Activated CD4-positive, alpha-beta memory T cell treated with anti-CD3 and anti-CD28 coated beads, Interleukin-2, amount 10 ng/mL, durations not matched to agents 7 days and 5 days (primary cell): ENCODE measurements around the gene SPIC. TPM values are rescaled to one million over a fixed set of nuclear protein-coding genes. Genes with fewer than 3 reads are reported as not detected.
A peak's percentile ranks its signal among the peaks of the same experiment; 100 is the strongest.
"Not testable (repeated sequence)": the region's sequence is repeated elsewhere in the genome, so short reads cannot be mapped to it uniquely, and the experiment has no call there.

Experiments
- CTCF ChIA-PET: fragments of 350-600 bp; sonication (Branson Sonifier 250); formaldehyde crosslinking; loops from one replicate; lab custom pipeline; 2021; ENCODE audit warnings: antibody characterized with exemption, inconsistent platforms; lab: Charles Lee
- POLR2A ChIA-PET: fragments of 350-600 bp; sonication (Branson Sonifier 250); formaldehyde crosslinking; loops from one replicate; lab custom pipeline; 2021; ENCODE audit warnings: antibody characterized with exemption; lab: Charles Lee
- DNase-seq: peaks from one replicate; pipeline ENCODE4 v3.0.0-alpha.2; 2020
- H3K27ac Mint-ChIP-seq: one replicate; pipeline ENCODE4 v1.8.0; 2021; ENCODE audit warnings: mild to moderate bottlenecking, mixed read lengths
- H3K27me3 Mint-ChIP-seq: one replicate; pipeline ENCODE4 v1.8.0; 2021; ENCODE audit warnings: mixed read lengths
- H3K36me3 Mint-ChIP-seq: one replicate; pipeline ENCODE4 v1.8.0; 2021; ENCODE audit warnings: low read depth, mixed read lengths
- H3K4me1 Mint-ChIP-seq: one replicate; pipeline ENCODE4 v1.8.0; 2021; ENCODE audit warnings: mixed read lengths
- H3K4me3 Mint-ChIP-seq: one replicate; pipeline ENCODE4 v1.8.0; 2021; ENCODE audit warnings: mild to moderate bottlenecking, mixed read lengths
- H3K9me3 Mint-ChIP-seq: one replicate; pipeline ENCODE4 v1.8.0; 2021; ENCODE audit warnings: mixed read lengths
- total RNA-seq, 2 experiments: library from RNA; stranded (reverse); gene quantifications; one replicate each; pipeline ENCODE4 v1.2.3, GENCODE V29; 2021

The SPIC gene
- total RNA-seq = not detected

GRCh38 chr12:101474711-101475386, at the start of gene SPIC:
TSS of gene SPIC (plus strand) at chr12:101475336. CDS start at chr12:101476905, 1,569 bp downstream.
- H3K27me3 Mint-ChIP-seq = peaks cover 9% of the 10 kb centered on the region
- ChIA-PET CTCF (no interaction called here), POLR2A (no interaction called here)
- DNase-seq = no peak
- no peaks in the 10 kb centered on the region for H3K4me1 Mint-ChIP-seq
- no peaks in the 10 kb centered on the region for H3K9me3 Mint-ChIP-seq
- no peak within 1 kb of the TSS for H3K4me3 Mint-ChIP-seq
- H3K36me3 Mint-ChIP-seq = no peaks in the 10 kb centered on the region
- H3K27ac Mint-ChIP-seq = no peak within 1 kb of the TSS

GRCh38 chr12:101430456-101430855, 44.7 kb upstream of the SPIC start:
- H3K27me3 Mint-ChIP-seq = peaks cover 3% of the 10 kb centered on the region
- H3K36me3 Mint-ChIP-seq = no peaks in the 10 kb centered on the region
- H3K4me3 Mint-ChIP-seq = no peak overlapping the region
- DNase-seq = no peak
- no peak overlapping the region for H3K27ac Mint-ChIP-seq
- POLR2A ChIA-PET = no interaction called here
- no peaks in the 10 kb centered on the region for H3K4me1 Mint-ChIP-seq
- CTCF ChIA-PET = no interaction called here
- H3K9me3 Mint-ChIP-seq = no peaks in the 10 kb centered on the region

GRCh38 chr12:101436136-101436535, 39.0 kb upstream of the SPIC start:
- no peak for DNase-seq
- no peaks in the 10 kb centered on the region for H3K36me3 Mint-ChIP-seq
- ChIA-PET CTCF (interaction anchor here (0.7 kb wide), 2 partner anchors 21 to 629 kb away, joined by 3 read pairs; no protein-coding TSS in a partner anchor), POLR2A (no interaction called here)
- no peak overlapping the region for H3K4me3 Mint-ChIP-seq
- no peak overlapping the region for H3K27ac Mint-ChIP-seq
- H3K9me3 Mint-ChIP-seq = no peaks in the 10 kb centered on the region
- no peaks in the 10 kb centered on the region for H3K4me1 Mint-ChIP-seq
- H3K27me3 Mint-ChIP-seq = peaks cover 5% of the 10 kb centered on the region

- Mint-ChIP-seq H3K36me3 (no peaks in the 10 kb centered on the region), H3K4me3 (no peak overlapping the region), H3K9me3 (no peaks in the 10 kb centered on the region), H3K27ac (no peak overlapping the region), H3K27me3 (peaks cover 9% of the 10 kb centered on the region), H3K4me1 (no peaks in the 10 kb centered on the region)
- CTCF ChIA-PET = no interaction called here
- no peak for DNase-seq
- POLR2A ChIA-PET = no interaction called here
These were observed 35.9 kb upstream of the SPIC start for GRCh38 chr12:101439236-101439635.

GRCh38 chr12:101441461-101442224, 33.5 kb upstream of the SPIC start:
- Mint-ChIP-seq H3K27ac (no peak overlapping the region), H3K4me1 (no peaks in the 10 kb centered on the region), H3K27me3 (peaks cover 4% of the 10 kb centered on the region), H3K9me3 (no peaks in the 10 kb centered on the region), H3K4me3 (no peak overlapping the region), H3K36me3 (no peaks in the 10 kb centered on the region)
- ChIA-PET CTCF (no interaction called here), POLR2A (no interaction called here)
- DNase-seq = no peak

GRCh38 chr12:101455685-101456084, 19.5 kb upstream of the SPIC start:
- peaks cover 11% of the 10 kb centered on the region for H3K4me1 Mint-ChIP-seq
- H3K36me3 Mint-ChIP-seq = peaks cover 7% of the 10 kb centered on the region
- H3K4me3 Mint-ChIP-seq = peak overlapping the region; percentile 8
- DNase-seq = peak; percentile 66
- peaks cover 7% of the 10 kb centered on the region for H3K9me3 Mint-ChIP-seq
- ChIA-PET CTCF (no interaction called here), POLR2A (no interaction called here)
- no peaks in the 10 kb centered on the region for H3K27me3 Mint-ChIP-seq
- H3K27ac Mint-ChIP-seq = peak overlapping the region; percentile 59

GRCh38 chr12:101459642-101460346, 15.3 kb upstream of the SPIC start:
- peaks cover 7% of the 10 kb centered on the region for H3K36me3 Mint-ChIP-seq
- no peak overlapping the region for H3K27ac Mint-ChIP-seq
- no peak for DNase-seq
- POLR2A ChIA-PET = no interaction called here
- H3K4me3 Mint-ChIP-seq = no peak overlapping the region
- H3K27me3 Mint-ChIP-seq = no peaks in the 10 kb centered on the region
- CTCF ChIA-PET = no interaction called here
- peaks cover 7% of the 10 kb centered on the region for H3K9me3 Mint-ChIP-seq
- H3K4me1 Mint-ChIP-seq = peaks cover 11% of the 10 kb centered on the region

- Mint-ChIP-seq H3K27me3 (peaks cover 2% of the 10 kb centered on the region), H3K4me3 (no peak overlapping the region), H3K27ac (no peak overlapping the region), H3K9me3 (no peaks in the 10 kb centered on the region), H3K4me1 (peaks cover 10% of the 10 kb centered on the region), H3K36me3 (no peaks in the 10 kb centered on the region)
- POLR2A ChIA-PET = no interaction called here
- DNase-seq = no peak
- CTCF ChIA-PET = no interaction called here
These were observed 6.2 kb upstream of the SPIC start for GRCh38 chr12:101468948-101469347.

- Mint-ChIP-seq H3K36me3 (no peaks in the 10 kb centered on the region), H3K4me3 (no peak overlapping the region), H3K27ac (no peak overlapping the region), H3K27me3 (peaks cover 6% of the 10 kb centered on the region), H3K4me1 (peaks cover 4% of the 10 kb centered on the region), H3K9me3 (no peaks in the 10 kb centered on the region)
- no peak for DNase-seq
- ChIA-PET POLR2A (no interaction called here), CTCF (no interaction called here)
These were observed 4.2 kb upstream of the SPIC start for GRCh38 chr12:101470939-101471338.

GRCh38 chr12:101471878-101472277, 3.3 kb upstream of the SPIC start:
- H3K27ac Mint-ChIP-seq, POLR2A ChIA-PET, H3K4me3 Mint-ChIP-seq, CTCF ChIA-PET, H3K4me1 Mint-ChIP-seq, H3K27me3 Mint-ChIP-seq, DNase-seq, H3K9me3 Mint-ChIP-seq, H3K36me3 Mint-ChIP-seq: not testable (repeated sequence)

- POLR2A ChIA-PET = no interaction called here
- Mint-ChIP-seq H3K27me3 (peaks cover 9% of the 10 kb centered on the region), H3K4me3 (no peak overlapping the region), H3K9me3 (no peaks in the 10 kb centered on the region), H3K4me1 (no peaks in the 10 kb centered on the region), H3K27ac (no peak overlapping the region), H3K36me3 (no peaks in the 10 kb centered on the region)
- no peak for DNase-seq
- CTCF ChIA-PET = no interaction called here
These were observed 888 bp upstream of the SPIC start for GRCh38 chr12:101474248-101474647.

- Mint-ChIP-seq H3K36me3 (no peaks in the 10 kb centered on the region), H3K4me1 (no peaks in the 10 kb centered on the region), H3K4me3 (no peak overlapping the region), H3K9me3 (no peaks in the 10 kb centered on the region), H3K27me3 (peaks cover 8% of the 10 kb centered on the region), H3K27ac (no peak overlapping the region)
- CTCF ChIA-PET = no interaction called here
- DNase-seq = no peak
- POLR2A ChIA-PET = no interaction called here
These were observed 692 bp downstream of the SPIC start for GRCh38 chr12:101475751-101476305.

- Mint-ChIP-seq H3K27me3 (peaks cover 2% of the 10 kb centered on the region), H3K36me3 (no peaks in the 10 kb centered on the region), H3K4me3 (no peak overlapping the region), H3K4me1 (no peaks in the 10 kb centered on the region), H3K9me3 (no peaks in the 10 kb centered on the region), H3K27ac (no peak overlapping the region)
- DNase-seq = no peak
- ChIA-PET POLR2A (no interaction called here), CTCF (interaction anchor here (0.6 kb wide), 1 partner anchor 1006 kb away, joined by 7 read pairs; no protein-coding TSS in a partner anchor)
These were observed 5.7 kb downstream of the SPIC start for GRCh38 chr12:101480849-101481248.
